Stimulated activated CD4-positive, alpha-beta T cell treated with anti-CD3 and anti-CD28 coated beads, Interleukin-1b, Interleukin-23, amount 100 ng/mL, for 1 hour (primary cell): ENCODE results near the gene GALR3.

Experiments used
- DNase-seq, 2 donors: peaks; one replicate each; pipeline ENCODE4 v3.0.0-alpha.2; 2020; ENCODE audit warnings: low read depth in 2 of 2

The GALR3 gene

DNA sequence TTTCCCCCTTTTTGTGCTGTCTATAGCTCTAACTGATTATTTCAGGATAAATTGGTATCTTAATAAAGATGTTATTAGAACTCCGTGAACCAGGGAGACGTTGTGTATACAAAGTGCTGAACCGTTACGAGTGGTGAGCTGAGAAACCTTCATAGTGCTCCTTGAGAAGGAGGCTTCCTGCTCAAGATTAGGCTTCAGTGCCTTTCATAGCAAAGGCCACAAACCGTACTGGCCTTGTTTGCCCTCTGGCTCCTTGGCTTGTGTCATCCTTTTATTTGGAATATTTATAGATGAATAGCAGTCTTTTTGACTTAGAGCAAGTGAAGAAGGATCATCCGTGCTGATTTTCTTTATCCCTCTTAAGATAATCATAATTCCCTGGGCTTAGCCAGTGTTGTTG lies 42.3 kb downstream of the GALR3 start:
- DNase-seq, result no peak

- DNase-seq, result no peak
Measured at GRCh38 chr22:37870273-37870672, 47.1 kb downstream of the GALR3 start.
